Mammary epithelial cell (primary cell): ENCODE measurements around the gene PKDREJ.

Experiments used
- CTCF ChIP-seq, 2 donors: IDR thresholded peaks in 1 of 2; conservative IDR thresholded peaks in 1 of 2; 2 replicates each; pipeline ENCODE4 v1.5.1; 2011 to 2012; ENCODE audit warnings: inconsistent platforms in 2 of 2, low read length in 2 of 2, mild to moderate bottlenecking in 2 of 2, control low read depth in 1 of 2, low read depth in 1 of 2; ENCODE audit not compliant: insufficient read depth in 1 of 2; ENCODE audit errors: extremely low read depth in 1 of 2
- EZH2 ChIP-seq: IDR thresholded peaks from 2 replicates; pipeline ENCODE4 v1.6.1; 2012; ENCODE audit warnings: low read length, inconsistent platforms, borderline replicate concordance

GRCh38 chr22:46220921-46221320 is 42.2 kb downstream of the PKDREJ start:
- no peak for TF ChIP-seq CTCF (conservative IDR thresholded peaks at IDR 0.05 in 1 of 2, IDR thresholded peaks at IDR 0.05 in 1 of 2; ENCODE audit: extremely low read depth in 1 of 2, insufficient read depth in 1 of 2, low read depth in 1 of 2, low read length in 2 of 2)
- no peak for TF ChIP-seq EZH2
